ENCODE measurements around the gene F10. TPM values are rescaled to one million over a fixed set of nuclear protein-coding genes. Genes with fewer than 3 reads are reported as not detected.
"Not testable (repeated sequence)": the region's sequence is repeated elsewhere in the genome, so short reads cannot be mapped to it uniquely, and the experiment has no call there.

Gene F10
- total and polyA plus RNA-seq, 2 donors (not counting 3 experiments of a cell fraction or from before 2014, with no cell fraction given), result 0.25 TPM; not detected in 1

- Histone ChIP-seq H3K4me1 (ENCODE audit: control insufficient read depth, extremely low read depth, insufficient read depth, low read length) (no peaks in the 10 kb centered on the region), H3K27ac (ENCODE audit: insufficient read depth, low read depth, low read length) (no peak overlapping the region), H3K9ac (replicated peaks; ENCODE audit: extremely low read depth, insufficient read depth, low read length) (no peak overlapping the region), H3K27me3 (ENCODE audit: control insufficient read depth in 2 of 2, insufficient read depth in 2 of 2, low read length in 2 of 2) (peaks cover 16 to 22% of the 10 kb centered on the region in 2 experiments), H3K4me2 (ENCODE audit: insufficient read depth, low read length) (no peak overlapping the region), H3K36me3 (ENCODE audit: control insufficient read depth in 2 of 2, extremely low read depth in 1 of 2, insufficient read depth in 2 of 2, low read length in 2 of 2) (no peaks in the 10 kb centered on the region), H3K9me3 (replicated peaks; ENCODE audit: control insufficient read depth, insufficient read depth, low read length) (no peaks in the 10 kb centered on the region), H2AFZ (ENCODE audit: low read depth, low read length) (no peak overlapping the region), H3K4me3 (replicated peaks in 1 of 3; ENCODE audit: insufficient read depth in 1 of 3, low read depth in 1 of 3, low read length in 3 of 3) (no peak overlapping the region), H4K20me1 (replicated peaks; ENCODE audit: control insufficient read depth, extremely low read depth, insufficient read depth, low read length) (no peaks in the 10 kb centered on the region), H3K79me2 (ENCODE audit: control insufficient read depth, insufficient read depth, low read length) (no peaks in the 10 kb centered on the region), H3K9me1 (replicated peaks; ENCODE audit: control insufficient read depth, extremely low read depth, insufficient read depth, low read length) (no peaks in the 10 kb centered on the region)
- TF ChIP-seq EZH2 (IDR thresholded peaks at IDR 0.05; ENCODE audit: borderline replicate concordance, low read depth, low read length, severe bottlenecking) (no peak), FOS (IDR thresholded peaks at IDR 0.05; ENCODE audit: borderline replicate concordance, insufficient read depth, low read length) (no peak), JUN (IDR thresholded peaks at IDR 0.05; ENCODE audit: borderline replicate concordance, insufficient read depth, insufficient read length, low read depth) (no peak), POLR2A (IDR thresholded peaks at IDR 0.05; ENCODE audit: low read depth, low read length) (no peak), POLR2AphosphoS5 (IDR thresholded peaks at IDR 0.05; ENCODE audit: insufficient read depth, low read depth, low read length) (no peak)
- DNase-seq (ENCODE audit: low read depth, low spot score) (no peak), FAIRE-seq (no peak)
- CTCF ChIA-PET, result no interaction called here
- POLR2A ChIA-PET, result no interaction called here
- no TSS peak for BruUV-seq (replicated peaks)
- dilution Hi-C loops (cut with MboI; ENCODE audit: extremely low pct_ligation_motif_present, low sequenced_read_pairs) (no loop called here), intact Hi-C loops (cut with micrococcal nuclease) (no loop called here)
These were observed 15.8 kb upstream of the F10 start for GRCh38 chr13:113106711-113107351.

GRCh38 chr13:113108521-113108920, 14.1 kb upstream of the F10 start:
- H3K9me1 ChIP-seq (replicated peaks; ENCODE audit: control insufficient read depth, extremely low read depth, insufficient read depth, low read length); H3K4me1 ChIP-seq (ENCODE audit: control insufficient read depth, extremely low read depth, insufficient read depth, low read length); BruUV-seq (replicated peaks); H4K20me1 ChIP-seq (replicated peaks; ENCODE audit: control insufficient read depth, extremely low read depth, insufficient read depth, low read length); H3K4me2 ChIP-seq (ENCODE audit: insufficient read depth, low read length); POLR2A ChIA-PET; H3K9ac ChIP-seq (replicated peaks; ENCODE audit: extremely low read depth, insufficient read depth, low read length); intact Hi-C loops (cut with micrococcal nuclease); H3K36me3 ChIP-seq (ENCODE audit: control insufficient read depth in 2 of 2, extremely low read depth in 1 of 2, insufficient read depth in 2 of 2, low read length in 2 of 2); DNase-seq (ENCODE audit: low read depth, low spot score); CTCF ChIA-PET; H3K27ac ChIP-seq (ENCODE audit: insufficient read depth, low read depth, low read length); dilution Hi-C loops (cut with MboI; ENCODE audit: extremely low pct_ligation_motif_present, low sequenced_read_pairs); H3K9me3 ChIP-seq (replicated peaks; ENCODE audit: control insufficient read depth, insufficient read depth, low read length); H3K4me3 ChIP-seq (replicated peaks in 1 of 3; ENCODE audit: insufficient read depth in 1 of 3, low read depth in 1 of 3, low read length in 3 of 3); FAIRE-seq; H3K79me2 ChIP-seq (ENCODE audit: control insufficient read depth, insufficient read depth, low read length); H2AFZ ChIP-seq (ENCODE audit: low read depth, low read length): not testable (repeated sequence)
- H3K27me3 ChIP-seq (ENCODE audit: control insufficient read depth in 2 of 2, insufficient read depth in 2 of 2, low read length in 2 of 2), result peaks cover 17 to 22% of the 10 kb centered on the region in 2 experiments

All from endothelial cell of umbilical vein (primary cell).